Naive thymus-derived CD4-positive, alpha-beta T cell (primary cell): Measurements from ENCODE around the gene ATP5PO. TPM values are rescaled to one million over a fixed set of nuclear protein-coding genes. Genes with fewer than 3 reads are reported as not detected.

ENCODE experiments used
- ATAC-seq: fragments of 150-1000 bp; cut with Tn5 transposase; 2 replicates; pipeline ENCODE4 v1.10.0; 2021; ENCODE audit warnings: mild to moderate bottlenecking, moderate library complexity
- CTCF ChIA-PET: fragments of 350-600 bp; sonication (Branson Sonifier 250); formaldehyde crosslinking; loops from one replicate; lab custom pipeline; 2021; ENCODE audit warnings: antibody characterized with exemption; lab: Charles Lee
- POLR2A ChIA-PET: fragments of 350-600 bp; sonication (Branson Sonifier 250); formaldehyde crosslinking; loops from one replicate; lab custom pipeline; 2021; ENCODE audit warnings: antibody characterized with exemption, inconsistent platforms; lab: Charles Lee
- DNase-seq, 9 donors: peaks; one replicate each; pipeline versions ENCODE4 v3.0.0 to v3.0.0-alpha.2; 2020 to 2022; ENCODE audit warnings: mixed read lengths in 1 of 9
- H3K27ac ChIP-seq: one replicate; pipeline ENCODE4 v1.7.0; 2013; ENCODE audit warnings: mild to moderate bottlenecking, low read depth, low read length, moderate library complexity
- H3K27me3 ChIP-seq, 2 donors: one replicate each; pipeline ENCODE4 v1.7.0; 2013; ENCODE audit warnings: low read length in 2 of 2, mild to moderate bottlenecking in 2 of 2, moderate library complexity in 2 of 2; ENCODE audit not compliant: control insufficient read depth in 2 of 2, insufficient read depth in 2 of 2
- H3K36me3 ChIP-seq, 3 experiments: 1 replicate in 2 of 3; 2 replicates in 1 of 3; pipeline ENCODE4 v1.7.0; 2013; ENCODE audit warnings: low read length in 3 of 3, mild to moderate bottlenecking in 3 of 3, moderate library complexity in 1 of 3; ENCODE audit not compliant: insufficient read depth in 3 of 3, control insufficient read depth in 2 of 3
- H3K4me1 ChIP-seq, 2 donors: one replicate each; pipeline ENCODE4 v1.7.0; 2013; ENCODE audit warnings: low read length in 2 of 2, mild to moderate bottlenecking in 2 of 2, moderate library complexity in 1 of 2; ENCODE audit not compliant: control insufficient read depth in 2 of 2, insufficient read depth in 2 of 2
- H3K4me3 ChIP-seq: 2 replicates; pipeline ENCODE4 v1.7.0; 2013; ENCODE audit warnings: mild to moderate bottlenecking, low read length
- H3K9me3 ChIP-seq, 3 experiments: 1 replicate in 2 of 3; 2 replicates in 1 of 3; pipeline ENCODE4 v1.7.0; 2013; ENCODE audit warnings: low read length in 3 of 3; ENCODE audit not compliant: control insufficient read depth in 2 of 3
- H3K27ac Mint-ChIP-seq, 9 donors: one replicate each; pipeline ENCODE4 v1.8.0; 2020 to 2022; ENCODE audit warnings: mixed read lengths in 9 of 9, mild to moderate bottlenecking in 8 of 9, moderate library complexity in 5 of 9, inconsistent platforms in 2 of 9
- H3K27me3 Mint-ChIP-seq, 5 donors: one replicate each; pipeline ENCODE4 v1.8.0; 2021 to 2022; ENCODE audit warnings: mixed read lengths in 5 of 5, mild to moderate bottlenecking in 1 of 5
- H3K36me3 Mint-ChIP-seq, 5 donors: one replicate each; pipeline ENCODE4 v1.8.0; 2020 to 2022; ENCODE audit warnings: mixed read lengths in 5 of 5, mild to moderate bottlenecking in 3 of 5, inconsistent platforms in 1 of 5
- H3K4me1 Mint-ChIP-seq, 7 donors: one replicate each; pipeline ENCODE4 v1.8.0; 2020 to 2022; ENCODE audit warnings: mixed read lengths in 7 of 7, mild to moderate bottlenecking in 3 of 7, inconsistent platforms in 1 of 7
- H3K4me3 Mint-ChIP-seq, 10 donors: one replicate each; pipeline ENCODE4 v1.8.0; 2020 to 2022; ENCODE audit warnings: mild to moderate bottlenecking in 10 of 10, mixed read lengths in 10 of 10, moderate library complexity in 6 of 10, inconsistent platforms in 2 of 10
- H3K9me3 Mint-ChIP-seq, 11 donors: one replicate each; pipeline ENCODE4 v1.8.0; 2020 to 2022; ENCODE audit warnings: mixed read lengths in 11 of 11, mild to moderate bottlenecking in 4 of 11, inconsistent platforms in 1 of 11, moderate library complexity in 1 of 11
- intact Hi-C, 2 donors: fragments of 100-400 bp; cut with micrococcal nuclease; formaldehyde crosslinking; loops; one replicate each; pipeline ENCODE4 v1.15.1; 2023
- polyA plus RNA-seq, 2 donors: library from polyadenylated mRNA; unstranded; fragments of 300-500 nt; fragmentation: Illumina TruSeq; gene quantifications; one replicate each; pipeline ENCODE4 v1.2.3, GENCODE V29; 2021
- total RNA-seq, 6 experiments: library from RNA in 5 of 6; stranded (reverse) in 5 of 6; gene quantifications; 1 replicate in 5 of 6; 2 replicates in 1 of 6; pipeline ENCODE4 v1.2.3 and lab custom pipeline; 2021 to 2026

The ATP5PO gene
- total and polyA plus RNA-seq, 7 experiments from 2014 or later = 123 to 449 (median 162) TPM

- intact Hi-C loops = loop anchor here (2.0 to 5.0 kb wide), 10 partner anchors 23 to 318 kb away; partner anchors contain the start of genes MRPS6 (in 1 of the 2) and SLC5A3 (in 1 of the 2)
- CTCF ChIA-PET = interaction anchor here (0.6 to 4.2 kb wide), 41 partner anchors 9 to 1654 kb away, joined by 3 to 126 read pairs (median 5); partner anchors contain the start of genes MRPS6 and SLC5A3
- DNase-seq (peak; percentile 73 to 90 (median 83)), ATAC-seq (peak; percentile 97)
- Mint-ChIP-seq H3K9me3 (peaks cover 0 to 11% (median 4%) of the 10 kb centered on the region in 11 donors), H3K27ac (peak overlapping the region; percentile 5 to 84 (median 75)), H3K4me3 (peak overlapping the region in 7 of 10 donors; percentile 25 to 58 (median 45)), H3K4me1 (peaks cover 0 to 21% (median 8%) of the 10 kb centered on the region in 7 donors), H3K27me3 (peaks cover 0 to 3% (median 0%) of the 10 kb centered on the region in 5 donors), H3K36me3 (peaks cover 0 to 13% (median 0%) of the 10 kb centered on the region in 5 donors)
- Histone ChIP-seq H3K36me3 (no peaks in the 10 kb centered on the region), H3K9me3 (no peaks in the 10 kb centered on the region), H3K4me3 (no peak overlapping the region), H3K27me3 (no peaks in the 10 kb centered on the region), H3K27ac (no peak overlapping the region), H3K4me1 (peaks cover 4 to 5% of the 10 kb centered on the region in 2 donors)
- POLR2A ChIA-PET = interaction anchor here (0.7 to 3.2 kb wide), 17 partner anchors 9 to 428 kb away, joined by 3 to 51 read pairs (median 5); partner anchors contain the start of genes MRPS6 and SLC5A3
Observed at GRCh38 chr21:33924079-33924765, 8.6 kb upstream of the ATP5PO start.

GRCh38 chr21:33917421-33917820 is 1.8 kb upstream of the ATP5PO start:
- Histone ChIP-seq H3K27me3 (no peaks in the 10 kb centered on the region), H3K36me3 (peaks cover 0 to 4% (median 0%) of the 10 kb centered on the region in 3 experiments), H3K4me3 (no peak overlapping the region), H3K27ac (no peak overlapping the region), H3K4me1 (peaks cover 11 to 12% of the 10 kb centered on the region in 2 donors), H3K9me3 (no peaks in the 10 kb centered on the region)
- H3K27ac Mint-ChIP-seq = no peak overlapping the region
- ATAC-seq = no peak
- peaks cover 0 to 4% (median 3%) of the 10 kb centered on the region in 5 donors for H3K36me3 Mint-ChIP-seq
- H3K4me3 Mint-ChIP-seq = no peak overlapping the region
- peaks cover 0 to 3% (median 0%) of the 10 kb centered on the region in 5 donors for H3K27me3 Mint-ChIP-seq
- intact Hi-C loops = loop anchor here in 1 of 2 donors (5.0 kb wide), 2 partner anchors 375 to 715 kb away; partner anchors contain the start of genes GART and SON
- DNase-seq = no peak
- H3K4me1 Mint-ChIP-seq = peaks cover 13 to 34% (median 31%) of the 10 kb centered on the region in 7 donors
- no peaks in the 10 kb centered on the region for H3K9me3 Mint-ChIP-seq
- POLR2A ChIA-PET = interaction anchor here (1.3 to 2.6 kb wide), 2 partner anchors 31 to 375 kb away, joined by 3 to 9 read pairs; partner anchors contain the start of gene SON
- CTCF ChIA-PET = no interaction called here

GRCh38 chr21:33916200-33916567 is 580 bp upstream of the ATP5PO start:
- no peak for DNase-seq
- peaks cover 0 to 7% (median 6%) of the 10 kb centered on the region in 5 donors for H3K36me3 Mint-ChIP-seq
- no peaks in the 10 kb centered on the region for H3K27me3 Mint-ChIP-seq
- peak overlapping the region; percentile 87 to 98 (median 97) for H3K27ac Mint-ChIP-seq
- ATAC-seq = no peak
- peaks cover 13 to 36% (median 32%) of the 10 kb centered on the region in 7 donors for H3K4me1 Mint-ChIP-seq
- Histone ChIP-seq H3K36me3 (peaks cover 0 to 8% (median 2%) of the 10 kb centered on the region in 3 experiments), H3K27ac (peak overlapping the region; percentile 92), H3K9me3 (no peaks in the 10 kb centered on the region), H3K27me3 (no peaks in the 10 kb centered on the region), H3K4me3 (peak overlapping the region; percentile 92), H3K4me1 (peaks cover 11 to 12% of the 10 kb centered on the region in 2 donors)
- intact Hi-C loops = loop anchor here in 1 of 2 donors (5.0 kb wide), 2 partner anchors 374 to 716 kb away; partner anchors contain the start of genes GART and SON
- peak overlapping the region; percentile 93 to 99 (median 98) for H3K4me3 Mint-ChIP-seq
- POLR2A ChIA-PET = no interaction called here
- no peaks in the 10 kb centered on the region for H3K9me3 Mint-ChIP-seq
- CTCF ChIA-PET = interaction anchor here (1.4 kb wide), 1 partner anchor 432 kb away, joined by 4 read pairs; no protein-coding TSS in a partner anchor

- Mint-ChIP-seq H3K36me3 (peaks cover 6 to 22% (median 13%) of the 10 kb centered on the region in 5 donors), H3K9me3 (no peaks in the 10 kb centered on the region), H3K27ac (peak overlapping the region in 6 of 9 donors; percentile 14 to 97 (median 54)), H3K4me3 (peak overlapping the region; percentile 5 to 99 (median 98)), H3K27me3 (no peaks in the 10 kb centered on the region), H3K4me1 (peaks cover 18 to 47% (median 38%) of the 10 kb centered on the region in 7 donors)
- H3K4me3 ChIP-seq = no peak overlapping the region
- H3K4me1 ChIP-seq = peaks cover 11 to 12% of the 10 kb centered on the region in 2 donors
- DNase-seq = no peak
- no peak for ATAC-seq
- ChIA-PET CTCF (interaction anchor here (1.0 kb wide), 1 partner anchor 9 kb away, joined by 3 read pairs; no protein-coding TSS in a partner anchor), POLR2A (interaction anchor here (1.0 kb wide), 1 partner anchor 155 kb away, joined by 3 read pairs; no protein-coding TSS in a partner anchor)
- no peak overlapping the region for H3K27ac ChIP-seq
- intact Hi-C loops = loop anchor here (2.0 kb wide), 2 partner anchors 19 to 435 kb away; no protein-coding TSS in a partner anchor
- H3K27me3 ChIP-seq = no peaks in the 10 kb centered on the region
- no peaks in the 10 kb centered on the region for H3K9me3 ChIP-seq
- H3K36me3 ChIP-seq = peaks cover 0 to 26% (median 6%) of the 10 kb centered on the region in 3 experiments
Observed at GRCh38 chr21:33914188-33914587, 1.4 kb downstream of the ATP5PO start.

GRCh38 chr21:33909756-33910155 is 5.8 kb downstream of the ATP5PO start:
- ATAC-seq = no peak
- intact Hi-C loops = no loop called here

GRCh38 chr21:33908760-33909159 is 6.8 kb downstream of the ATP5PO start:
- intact Hi-C loops = no loop called here
- no peaks in the 10 kb centered on the region for H3K27me3 Mint-ChIP-seq
- no peak overlapping the region for H3K27ac ChIP-seq
- H3K9me3 ChIP-seq = no peaks in the 10 kb centered on the region
- no peaks in the 10 kb centered on the region for H3K4me1 ChIP-seq
- ChIA-PET CTCF (no interaction called here), POLR2A (no interaction called here)
- H3K27me3 ChIP-seq = no peaks in the 10 kb centered on the region
- peaks cover 18 to 75% (median 24%) of the 10 kb centered on the region in 3 experiments for H3K36me3 ChIP-seq
- H3K4me3 Mint-ChIP-seq = no peak overlapping the region
- H3K4me1 Mint-ChIP-seq = peaks cover 4 to 22% (median 16%) of the 10 kb centered on the region in 7 donors
- DNase-seq (no peak), ATAC-seq (no peak)
- no peak overlapping the region for H3K4me3 ChIP-seq
- no peak overlapping the region for H3K27ac Mint-ChIP-seq
- peaks cover 6 to 48% (median 28%) of the 10 kb centered on the region in 5 donors for H3K36me3 Mint-ChIP-seq
- H3K9me3 Mint-ChIP-seq = no peaks in the 10 kb centered on the region

More at GRCh38 chr21:33909756-33910155, 5.8 kb downstream of the ATP5PO start:
- H3K4me1 ChIP-seq = peaks cover 8% of the 10 kb centered on the region in 2 donors
- Mint-ChIP-seq H3K36me3 (peaks cover 6 to 46% (median 27%) of the 10 kb centered on the region in 5 donors), H3K9me3 (no peaks in the 10 kb centered on the region), H3K27ac (peak overlapping the region in 1 of 9 donors; percentile 12), H3K27me3 (no peaks in the 10 kb centered on the region), H3K4me1 (peaks cover 10 to 30% (median 24%) of the 10 kb centered on the region in 7 donors), H3K4me3 (no peak overlapping the region)
- H3K27ac ChIP-seq = no peak overlapping the region
- ChIA-PET POLR2A (no interaction called here), CTCF (no interaction called here)
- peaks cover 18 to 66% (median 24%) of the 10 kb centered on the region in 3 experiments for H3K36me3 ChIP-seq
- no peaks in the 10 kb centered on the region for H3K27me3 ChIP-seq
- H3K9me3 ChIP-seq = no peaks in the 10 kb centered on the region
- DNase-seq = no peak
- H3K4me3 ChIP-seq = no peak overlapping the region
